Peyer's patch (tissue), 4 donors: ENCODE measurements around the gene SLC66A2.

ENCODE experiments used
- POLR2A ChIP-seq, 2 donors: fragments of 450-650 bp; IDR thresholded peaks; one replicate each; pipeline ENCODE4 v1.5.1; 2017; ENCODE audit warnings: antibody characterized with exemption in 2 of 2, mild to moderate bottlenecking in 2 of 2, moderate library complexity in 2 of 2
- TF ChIP-seq, protein P1 (sequence below), 6 experiments: fragments of 450-650 bp in 4 of 6; fragments of 200-600 bp in 2 of 6; sonication (generic) in 1 of 6; IDR thresholded peaks; one replicate each; pipeline ENCODE4 v1.5.1; 2017 to 2019; ENCODE audit warnings: antibody characterized with exemption in 6 of 6, mild to moderate bottlenecking in 3 of 6, moderate library complexity in 1 of 6

DNA sequence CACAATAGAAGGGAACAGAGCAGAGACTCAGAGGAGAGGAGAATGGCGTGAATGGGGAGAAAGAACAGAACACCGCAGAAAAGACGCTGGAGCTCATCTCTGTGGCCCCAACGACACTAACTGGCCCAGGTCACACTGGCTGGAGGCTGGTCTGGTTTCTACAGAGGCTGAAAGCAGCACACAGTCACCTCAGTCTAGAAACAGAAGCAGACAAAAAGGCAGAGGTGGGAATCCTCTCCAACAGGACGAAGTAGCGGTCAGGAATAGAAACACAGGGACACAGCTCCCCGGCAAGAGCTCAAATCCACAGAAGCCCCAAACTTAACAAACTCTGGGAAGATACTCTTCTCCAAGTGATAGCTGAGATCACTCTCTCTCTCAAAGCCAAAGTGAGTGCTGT lies 9.2 kb downstream of the SLC66A2 start:
- TF ChIP-seq, protein P1, sequence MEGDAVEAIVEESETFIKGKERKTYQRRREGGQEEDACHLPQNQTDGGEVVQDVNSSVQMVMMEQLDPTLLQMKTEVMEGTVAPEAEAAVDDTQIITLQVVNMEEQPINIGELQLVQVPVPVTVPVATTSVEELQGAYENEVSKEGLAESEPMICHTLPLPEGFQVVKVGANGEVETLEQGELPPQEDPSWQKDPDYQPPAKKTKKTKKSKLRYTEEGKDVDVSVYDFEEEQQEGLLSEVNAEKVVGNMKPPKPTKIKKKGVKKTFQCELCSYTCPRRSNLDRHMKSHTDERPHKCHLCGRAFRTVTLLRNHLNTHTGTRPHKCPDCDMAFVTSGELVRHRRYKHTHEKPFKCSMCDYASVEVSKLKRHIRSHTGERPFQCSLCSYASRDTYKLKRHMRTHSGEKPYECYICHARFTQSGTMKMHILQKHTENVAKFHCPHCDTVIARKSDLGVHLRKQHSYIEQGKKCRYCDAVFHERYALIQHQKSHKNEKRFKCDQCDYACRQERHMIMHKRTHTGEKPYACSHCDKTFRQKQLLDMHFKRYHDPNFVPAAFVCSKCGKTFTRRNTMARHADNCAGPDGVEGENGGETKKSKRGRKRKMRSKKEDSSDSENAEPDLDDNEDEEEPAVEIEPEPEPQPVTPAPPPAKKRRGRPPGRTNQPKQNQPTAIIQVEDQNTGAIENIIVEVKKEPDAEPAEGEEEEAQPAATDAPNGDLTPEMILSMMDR (IDR thresholded peaks at IDR 0.05) = no peak
- TF ChIP-seq POLR2A (IDR thresholded peaks at IDR 0.05) = no peak
